ENCODE measurements around the gene DECR2.

- TF ChIP-seq CTCF (conservative IDR thresholded peaks at IDR 0.05; ENCODE audit: low read length) (no peak), EZH2phosphoT487 (IDR thresholded peaks at IDR 0.05; ENCODE audit: borderline replicate concordance, low read depth, low read length) (no peak)
Observed at GRCh38 chr16:405548-406506, 4.1 kb downstream of the DECR2 start.

All from OCI-LY7 (cell line).